ENCODE results near the gene ATG10.

GRCh38 chr5:82301190-82301589 is 329.4 kb downstream of the ATG10 start:
- no peak for TF ChIP-seq L3MBTL2 (conservative IDR thresholded peaks at IDR 0.05)
- TF ChIP-seq FOXA1 (IDR thresholded peaks at IDR 0.05): no peak
- no peak for TF ChIP-seq ZNF384 (IDR thresholded peaks at IDR 0.05)
- TF ChIP-seq BHLHE40 (IDR thresholded peaks at IDR 0.05; ENCODE audit: borderline replicate concordance): no peak
- no peak for TF ChIP-seq ELF4 (IDR thresholded peaks at IDR 0.05)
- TF ChIP-seq SP1 (IDR thresholded peaks at IDR 0.05): no peak
- no peak for TF ChIP-seq FOXK2 (IDR thresholded peaks at IDR 0.05)
- TF ChIP-seq ARNT (IDR thresholded peaks at IDR 0.05): no peak
- no peak for TF ChIP-seq HDGF (IDR thresholded peaks at IDR 0.05; ENCODE audit: borderline replicate concordance)

Measured in HEK293T (cell line).